ENCODE measurements around the gene ZBTB6.
A peak's percentile ranks its signal among the peaks of the same experiment; 100 is the strongest.
"Not testable (repeated sequence)": the region's sequence is repeated elsewhere in the genome, so short reads cannot be mapped to it uniquely, and the experiment has no call there.

Gene ZBTB6

GRCh38 chr9:122923947-122924346 is 10.8 kb upstream of the ZBTB6 start:
- no peak for DNase-seq

- no peak for DNase-seq
These were observed 9.6 kb upstream of the ZBTB6 start for GRCh38 chr9:122922713-122923112.

- no peak for DNase-seq
These were observed 5.2 kb upstream of the ZBTB6 start for GRCh38 chr9:122918310-122918709.

- no peak for DNase-seq
These were observed 506 bp downstream of the ZBTB6 start for GRCh38 chr9:122912671-122912963.

- not testable (repeated sequence) for DNase-seq
These were observed 7.0 kb downstream of the ZBTB6 start for GRCh38 chr9:122906122-122906521.

- peak; percentile 76 to 90 (median 84) for DNase-seq
These were observed 8.1 kb downstream of the ZBTB6 start, which contains the start of gene RC3H2 for GRCh38 chr9:122904823-122905710. RC3H2 (minus strand) TSS chr9:122905359; CDS start chr9:122897509, 7,850 bp downstream.

- no peak for DNase-seq
These were observed 8.7 kb downstream of the ZBTB6 start for GRCh38 chr9:122904466-122904822.

GRCh38 chr9:122900791-122901190 is 12.3 kb downstream of the ZBTB6 start:
- DNase-seq = no peak

- no peak for DNase-seq
These were observed 15.2 kb downstream of the ZBTB6 start for GRCh38 chr9:122897969-122898368.

GRCh38 chr9:122888480-122888879 is 24.6 kb downstream of the ZBTB6 start:
- no peak for DNase-seq

- no peak for DNase-seq
These were observed 30.0 kb downstream of the ZBTB6 start for GRCh38 chr9:122883125-122883524.

- DNase-seq = no peak
These were observed 33.7 kb downstream of the ZBTB6 start for GRCh38 chr9:122879443-122879842.

- no peak for DNase-seq
These were observed 37.6 kb downstream of the ZBTB6 start for GRCh38 chr9:122875523-122875922.

GRCh38 chr9:122867276-122867675 is 45.8 kb downstream of the ZBTB6 start:
- not testable (repeated sequence) for DNase-seq

- DNase-seq = no peak
These were observed 47.0 kb downstream of the ZBTB6 start for GRCh38 chr9:122866079-122866478.

GRCh38 chr9:122865300-122865699 is 47.8 kb downstream of the ZBTB6 start:
- no peak for DNase-seq

GRCh38 chr9:122863407-122863806 is 49.7 kb downstream of the ZBTB6 start:
- DNase-seq = no peak

- DNase-seq = no peak
These were observed 52.6 kb downstream of the ZBTB6 start for GRCh38 chr9:122860319-122861142.
